NB4 (cell line): ENCODE data around the gene CNKSR3.

Source experiments
- MYC ChIP-seq: IDR thresholded peaks from 2 replicates; pipeline ENCODE4 v1.6.1; 2011; ENCODE audit warnings: low read depth, low read length
- POLR2A ChIP-seq: IDR thresholded peaks from 2 replicates; pipeline ENCODE4 v1.6.1; 2011; ENCODE audit warnings: mild to moderate bottlenecking; ENCODE audit not compliant: insufficient read length; ENCODE audit errors: extremely low read depth
- TF ChIP-seq, protein P1 (sequence below): IDR thresholded peaks from one replicate; pipeline ENCODE4 v1.5.1; 2012; ENCODE audit warnings: low read depth, low read length
- TF ChIP-seq, protein P2 (sequence below): IDR thresholded peaks from 2 replicates; pipeline ENCODE4 v1.6.1; 2011; ENCODE audit warnings: low read depth, low read length

DNA sequence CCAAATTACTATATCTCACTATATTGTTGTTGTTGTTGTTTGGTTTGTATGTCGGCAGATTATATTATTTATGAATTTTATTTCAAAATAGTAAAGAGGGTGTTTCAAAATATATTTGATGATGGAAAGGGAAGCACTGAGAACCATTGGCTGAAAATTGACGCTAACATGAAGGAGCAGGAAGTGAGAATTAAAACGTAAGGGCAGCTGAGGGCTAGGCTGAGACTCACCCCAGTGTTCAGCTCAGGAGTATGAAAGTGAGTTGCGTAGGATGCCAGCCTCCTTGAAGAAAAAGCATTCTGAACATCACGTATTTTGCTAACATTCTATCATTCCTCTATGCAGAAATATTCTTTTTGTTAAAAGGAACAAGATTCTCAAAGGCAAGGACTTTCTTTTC lies 143.1 kb downstream of the CNKSR3 start:
- no peak for TF ChIP-seq POLR2A
- TF ChIP-seq, protein P1, sequence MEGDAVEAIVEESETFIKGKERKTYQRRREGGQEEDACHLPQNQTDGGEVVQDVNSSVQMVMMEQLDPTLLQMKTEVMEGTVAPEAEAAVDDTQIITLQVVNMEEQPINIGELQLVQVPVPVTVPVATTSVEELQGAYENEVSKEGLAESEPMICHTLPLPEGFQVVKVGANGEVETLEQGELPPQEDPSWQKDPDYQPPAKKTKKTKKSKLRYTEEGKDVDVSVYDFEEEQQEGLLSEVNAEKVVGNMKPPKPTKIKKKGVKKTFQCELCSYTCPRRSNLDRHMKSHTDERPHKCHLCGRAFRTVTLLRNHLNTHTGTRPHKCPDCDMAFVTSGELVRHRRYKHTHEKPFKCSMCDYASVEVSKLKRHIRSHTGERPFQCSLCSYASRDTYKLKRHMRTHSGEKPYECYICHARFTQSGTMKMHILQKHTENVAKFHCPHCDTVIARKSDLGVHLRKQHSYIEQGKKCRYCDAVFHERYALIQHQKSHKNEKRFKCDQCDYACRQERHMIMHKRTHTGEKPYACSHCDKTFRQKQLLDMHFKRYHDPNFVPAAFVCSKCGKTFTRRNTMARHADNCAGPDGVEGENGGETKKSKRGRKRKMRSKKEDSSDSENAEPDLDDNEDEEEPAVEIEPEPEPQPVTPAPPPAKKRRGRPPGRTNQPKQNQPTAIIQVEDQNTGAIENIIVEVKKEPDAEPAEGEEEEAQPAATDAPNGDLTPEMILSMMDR: no peak
- TF ChIP-seq, protein P2, sequence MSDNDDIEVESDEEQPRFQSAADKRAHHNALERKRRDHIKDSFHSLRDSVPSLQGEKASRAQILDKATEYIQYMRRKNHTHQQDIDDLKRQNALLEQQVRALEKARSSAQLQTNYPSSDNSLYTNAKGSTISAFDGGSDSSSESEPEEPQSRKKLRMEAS: no peak
- no peak for TF ChIP-seq MYC
